GM03348 (cell line): ENCODE data around the gene WDR4.
A peak's percentile ranks its signal among the peaks of the same experiment; 100 is the strongest.
"Not testable (repeated sequence)": the region's sequence is repeated elsewhere in the genome, so short reads cannot be mapped to it uniquely, and the experiment has no call there.

ENCODE experiments used
- DNase-seq: peaks from one replicate; pipeline ENCODE4 v3.0.0; 2012; ENCODE audit warnings: low spot score

The WDR4 gene

GRCh38 chr21:42839271-42840231 lies 39.8 kb downstream of the WDR4 start:
- DNase-seq = no peak

DNA sequence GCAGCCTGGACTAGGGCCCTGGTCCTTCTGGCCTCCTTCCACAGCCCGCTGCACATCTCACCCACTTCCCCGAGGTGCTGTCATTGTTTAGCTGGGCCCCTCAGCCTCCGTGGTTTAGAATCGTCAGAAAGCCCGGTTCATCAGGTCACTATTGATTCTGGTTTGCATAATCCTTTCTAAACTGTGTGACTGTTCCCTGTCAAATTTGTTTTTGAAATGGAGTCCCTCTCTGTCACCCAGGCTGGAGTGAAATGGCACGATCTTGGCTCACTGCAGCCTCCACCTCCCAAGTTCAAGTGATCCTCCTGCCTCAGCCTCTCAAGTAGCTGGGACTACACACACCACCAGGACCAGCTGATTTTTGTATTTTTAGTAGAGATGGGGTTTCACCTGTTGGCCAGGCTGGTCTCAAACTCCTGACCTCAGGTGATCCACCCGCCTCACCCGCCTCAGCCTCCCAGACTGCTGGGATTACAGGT lies 41.1 kb downstream of the WDR4 start:
- not testable (repeated sequence) for DNase-seq

GRCh38 chr21:42837421-42838211 lies 41.7 kb downstream of the WDR4 start:
- no peak for DNase-seq

- no peak for DNase-seq
Measured at GRCh38 chr21:42836767-42837301, 42.5 kb downstream of the WDR4 start.

DNA sequence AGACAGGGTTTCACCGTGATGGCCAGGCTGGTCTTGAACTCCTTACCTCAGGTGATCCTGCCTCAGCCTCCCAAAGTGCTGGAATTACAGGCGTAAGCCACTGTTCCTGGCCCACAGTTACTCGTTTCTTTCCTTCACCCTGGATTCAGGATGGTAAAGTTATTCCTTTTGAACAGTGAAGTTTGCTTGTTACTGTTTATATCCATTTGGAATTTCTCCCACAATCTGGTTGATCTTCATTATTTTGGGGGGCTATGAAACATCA lies 43.0 kb downstream of the WDR4 start:
- no peak for DNase-seq

- no peak for DNase-seq
Measured at GRCh38 chr21:42835611-42836401, 43.5 kb downstream of the WDR4 start.

- DNase-seq = no peak
Measured at GRCh38 chr21:42835211-42835610, 44.1 kb downstream of the WDR4 start.

- no peak for DNase-seq
Measured at GRCh38 chr21:42834726-42835191, 44.6 kb downstream of the WDR4 start.

GRCh38 chr21:42833859-42834725 lies 45.2 kb downstream of the WDR4 start:
- DNase-seq = no peak

DNA sequence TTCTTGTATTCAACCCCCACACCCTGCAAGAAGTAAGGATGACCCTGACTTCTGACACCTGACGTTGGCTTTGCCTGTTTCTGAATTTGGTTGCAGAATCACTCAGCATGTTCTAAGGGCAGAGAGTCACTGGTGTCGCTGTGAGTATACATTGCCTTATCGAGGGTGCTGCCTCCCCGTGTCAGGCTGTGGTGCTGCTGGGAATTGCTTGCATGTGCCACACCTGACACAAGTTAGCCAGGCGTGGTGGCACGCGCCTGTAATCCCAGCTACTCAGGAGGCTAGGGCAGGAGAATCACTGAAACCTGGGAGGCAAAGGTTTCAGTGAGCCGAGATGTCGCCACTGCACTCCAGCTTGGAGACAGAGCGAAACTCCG lies 45.9 kb downstream of the WDR4 start:
- DNase-seq = no peak

DNA sequence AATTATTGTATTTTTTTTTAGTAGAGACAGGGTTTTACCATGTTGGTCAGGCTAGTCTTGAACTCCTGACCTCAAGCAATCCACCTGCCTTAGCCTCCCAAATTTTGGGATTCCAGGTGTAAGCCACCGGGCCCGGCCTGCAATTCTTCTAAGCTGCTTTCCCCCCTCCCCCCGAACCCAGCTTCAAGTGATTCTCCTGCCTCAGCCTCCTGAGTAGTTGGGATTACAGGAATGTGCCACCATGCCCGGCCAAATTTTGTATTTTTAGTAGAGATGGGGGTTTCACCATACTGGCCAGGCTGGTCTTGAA lies 47.1 kb downstream of the WDR4 start:
- DNase-seq = not testable (repeated sequence)

GRCh38 chr21:42830456-42831455 lies 48.6 kb downstream of the WDR4 start:
- no peak for DNase-seq

DNA sequence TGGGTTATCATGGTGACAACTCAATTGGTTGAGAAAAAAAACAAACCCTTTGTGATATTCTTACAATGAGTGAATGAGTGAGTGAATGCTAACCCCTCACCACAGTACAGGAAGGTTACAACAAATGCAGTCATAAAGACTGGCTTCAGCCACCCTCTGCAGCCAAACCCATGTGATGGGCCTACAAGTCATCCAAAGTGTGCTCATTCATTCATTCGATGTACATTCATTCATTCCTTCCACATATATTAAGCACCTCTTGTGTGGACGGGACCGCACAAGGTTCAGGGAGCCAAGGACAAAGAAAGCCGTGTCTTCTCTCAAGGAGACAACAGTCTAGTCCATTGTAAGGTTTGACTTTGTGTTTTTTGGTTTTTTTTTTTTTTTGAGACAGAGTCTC lies 49.4 kb downstream of the WDR4 start:
- peak; percentile 1 for DNase-seq

GRCh38 chr21:42829417-42829816 lies 49.9 kb downstream of the WDR4 start:
- DNase-seq = no peak

GRCh38 chr21:42827588-42827987 lies 51.8 kb downstream of the WDR4 start:
- DNase-seq = no peak

DNA sequence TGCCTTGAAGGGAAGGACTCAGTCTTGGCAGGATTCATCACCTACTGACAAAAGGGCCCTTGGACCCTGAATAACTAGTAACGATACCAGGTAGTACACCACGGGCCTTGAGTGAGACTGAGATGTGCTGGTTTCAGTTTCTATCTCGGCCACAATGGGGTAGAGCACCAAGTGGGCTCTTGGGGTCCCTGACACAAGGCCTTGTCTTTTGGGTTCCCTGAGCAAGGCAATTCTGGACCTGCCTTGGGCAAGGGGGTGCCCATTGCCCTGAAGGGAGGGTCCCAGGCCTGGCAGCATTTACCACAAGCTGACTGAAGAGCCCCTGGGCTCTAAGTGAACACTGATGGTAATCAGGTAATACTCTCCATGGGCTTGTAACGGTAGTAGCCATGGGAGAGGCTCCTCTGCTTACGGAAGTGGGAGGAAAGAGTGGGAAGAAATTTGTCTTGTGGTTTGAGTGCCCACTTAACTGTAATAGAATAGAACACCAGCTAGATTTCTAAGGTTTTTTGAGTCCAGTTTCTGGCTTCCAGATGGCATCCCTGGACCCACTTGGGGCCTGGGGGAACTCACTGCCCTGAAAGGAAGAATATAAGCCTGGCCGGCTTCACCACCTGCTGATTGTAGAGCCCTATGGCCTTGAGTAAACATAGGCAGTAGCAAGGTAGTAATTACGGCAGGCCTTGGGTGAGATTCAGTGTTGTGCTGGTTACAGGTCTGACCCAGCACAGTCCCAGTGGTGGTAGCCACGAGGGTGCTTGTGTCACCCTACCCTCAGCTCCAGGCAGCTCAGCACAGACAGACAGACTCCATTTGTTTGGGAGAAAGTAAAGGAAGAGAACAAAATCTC lies 58.5 kb downstream of the WDR4 start:
- DNase-seq = no peak

GRCh38 chr21:42819861-42820615 lies 59.3 kb downstream of the WDR4 start:
- DNase-seq = no peak

DNA sequence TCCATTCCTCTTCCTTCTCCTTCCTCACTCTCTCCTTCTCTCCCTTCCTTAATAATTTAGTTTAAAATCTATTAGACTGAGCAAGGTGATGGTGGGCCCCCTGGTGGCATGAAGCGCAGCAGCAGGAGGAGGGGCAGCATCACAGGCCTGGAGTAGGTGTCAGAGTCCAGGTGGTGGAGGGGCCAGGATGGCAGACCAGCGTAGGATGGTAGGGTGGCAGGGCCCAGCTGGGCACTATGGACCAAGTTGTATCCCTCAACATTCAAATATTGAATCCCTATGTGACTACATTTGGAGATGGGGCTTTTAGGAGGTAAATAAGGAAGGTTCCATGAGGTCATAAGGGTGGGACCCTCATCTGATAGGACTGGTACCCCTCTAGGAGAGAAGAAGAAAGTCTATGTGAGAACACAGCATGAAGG lies 61.0 kb downstream of the WDR4 start:
- DNase-seq = peak; percentile 73
